Right lobe of liver (tissue), 4 donors: ENCODE measurements around the gene ODF4.

Experiments
- CTCF ChIP-seq, 4 donors: fragments of 200-600 bp in 3 of 4; fragments of 450-650 bp in 1 of 4; IDR thresholded peaks; one replicate each; pipeline versions ENCODE4 v1.5.1 to v1.8.0; 2016 to 2022; ENCODE audit warnings: antibody characterized with exemption in 4 of 4, mild to moderate bottlenecking in 2 of 4
- POLR2A ChIP-seq: fragments of 450-650 bp; IDR thresholded peaks from one replicate; pipeline ENCODE4 v1.6.1; 2017; ENCODE audit warnings: antibody characterized with exemption, mild to moderate bottlenecking
- donor health status: DM: no; HTN: no; CAD: no.
- donor health status: DM: no; HTN: no; CAD: no.
- donor health status: DM: no; HTN: yes; CAD: no.

- TF ChIP-seq CTCF (IDR thresholded peaks at IDR 0.05), result no peak
- no peak for TF ChIP-seq POLR2A
Measured at GRCh38 chr17:8354236-8354635, 14.6 kb downstream of the ODF4 start.
